ENCODE measurements around the gene TCF7L2.
A peak's percentile ranks its signal among the peaks of the same experiment; 100 is the strongest.

The TCF7L2 gene

DNA sequence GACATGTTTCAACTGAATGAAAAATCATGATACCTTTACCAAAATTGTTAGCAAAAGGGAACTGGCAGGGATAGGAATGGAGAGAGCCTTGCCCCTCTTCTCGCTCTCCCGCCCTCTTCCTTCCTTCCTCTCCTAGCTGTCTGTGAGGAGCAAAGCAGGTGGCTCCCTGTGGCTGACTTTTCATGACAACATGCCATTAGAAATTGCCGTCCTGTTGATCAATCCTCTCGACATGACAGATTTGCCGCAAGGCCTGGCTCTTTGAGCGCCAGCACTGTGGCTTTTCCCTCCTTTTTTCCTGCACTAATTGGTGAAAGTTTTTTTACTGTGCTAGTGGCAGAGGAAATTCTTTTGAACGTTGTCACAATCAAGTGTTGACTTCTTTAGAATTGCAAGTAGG is 171.1 kb downstream of the TCF7L2 start:
- DNase-seq (ENCODE audit: low read depth in 2 of 2) = no peak

DNA sequence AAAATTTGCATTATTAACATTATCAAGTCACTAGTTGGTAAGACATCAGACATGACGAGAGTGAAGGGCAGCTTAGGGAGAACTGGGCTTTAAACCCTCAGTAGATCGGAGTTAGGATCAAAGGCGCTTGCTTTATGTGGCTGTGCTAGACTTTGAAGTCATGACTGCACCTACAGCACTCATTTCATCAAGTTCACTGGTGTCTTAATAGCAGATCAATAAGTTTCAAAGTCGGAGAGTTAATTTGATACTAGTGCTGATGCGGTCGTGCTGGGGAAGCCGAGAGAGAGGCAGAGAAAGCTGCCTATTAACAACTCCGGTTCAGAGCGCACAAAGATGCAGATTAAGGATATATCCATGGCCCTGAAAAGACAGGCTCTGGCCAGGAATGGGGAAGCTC is 172.9 kb downstream of the TCF7L2 start:
- no peak for DNase-seq (ENCODE audit: low read depth in 2 of 2)

DNA sequence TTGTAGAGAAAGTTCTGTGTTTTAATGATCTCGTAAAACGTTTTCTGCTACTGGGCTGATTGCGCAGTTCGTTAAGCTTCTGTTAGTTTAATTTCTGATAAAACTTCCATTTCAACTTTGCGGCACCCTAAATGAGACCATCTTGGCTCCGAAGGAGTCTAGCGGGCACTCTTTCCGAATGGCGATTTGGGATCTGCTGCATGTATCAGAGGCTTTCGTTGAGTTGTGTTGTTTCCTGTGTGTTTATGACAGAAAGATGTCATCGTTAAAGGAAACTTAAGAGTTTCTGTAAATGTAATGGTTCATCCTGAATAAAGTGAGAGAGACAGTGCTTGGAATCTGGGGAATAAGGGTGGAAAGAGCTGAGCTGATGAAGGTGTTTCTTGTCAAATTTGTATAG is 174.7 kb downstream of the TCF7L2 start:
- DNase-seq (ENCODE audit: low read depth in 2 of 2) = no peak

DNA sequence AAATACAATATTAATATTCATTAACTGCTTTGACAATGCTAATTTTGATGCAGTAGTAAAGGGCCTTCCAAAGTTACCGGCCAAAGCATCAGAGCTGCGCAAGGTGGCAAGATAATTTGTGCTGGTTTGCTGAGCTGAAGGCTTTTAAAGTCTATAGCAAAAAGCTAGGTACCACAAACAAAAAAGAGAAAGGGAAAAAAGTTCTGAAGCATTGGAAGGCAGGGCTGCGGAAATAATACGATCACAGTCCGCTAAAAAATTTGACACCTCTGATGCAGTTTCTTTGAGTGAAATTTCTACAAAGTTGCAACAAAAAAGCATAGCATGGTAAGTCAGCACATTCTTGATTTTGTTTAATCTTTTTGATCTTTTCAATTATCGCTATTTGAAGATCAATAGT is 175.6 kb downstream of the TCF7L2 start:
- DNase-seq (ENCODE audit: low read depth in 2 of 2) = no peak

DNA sequence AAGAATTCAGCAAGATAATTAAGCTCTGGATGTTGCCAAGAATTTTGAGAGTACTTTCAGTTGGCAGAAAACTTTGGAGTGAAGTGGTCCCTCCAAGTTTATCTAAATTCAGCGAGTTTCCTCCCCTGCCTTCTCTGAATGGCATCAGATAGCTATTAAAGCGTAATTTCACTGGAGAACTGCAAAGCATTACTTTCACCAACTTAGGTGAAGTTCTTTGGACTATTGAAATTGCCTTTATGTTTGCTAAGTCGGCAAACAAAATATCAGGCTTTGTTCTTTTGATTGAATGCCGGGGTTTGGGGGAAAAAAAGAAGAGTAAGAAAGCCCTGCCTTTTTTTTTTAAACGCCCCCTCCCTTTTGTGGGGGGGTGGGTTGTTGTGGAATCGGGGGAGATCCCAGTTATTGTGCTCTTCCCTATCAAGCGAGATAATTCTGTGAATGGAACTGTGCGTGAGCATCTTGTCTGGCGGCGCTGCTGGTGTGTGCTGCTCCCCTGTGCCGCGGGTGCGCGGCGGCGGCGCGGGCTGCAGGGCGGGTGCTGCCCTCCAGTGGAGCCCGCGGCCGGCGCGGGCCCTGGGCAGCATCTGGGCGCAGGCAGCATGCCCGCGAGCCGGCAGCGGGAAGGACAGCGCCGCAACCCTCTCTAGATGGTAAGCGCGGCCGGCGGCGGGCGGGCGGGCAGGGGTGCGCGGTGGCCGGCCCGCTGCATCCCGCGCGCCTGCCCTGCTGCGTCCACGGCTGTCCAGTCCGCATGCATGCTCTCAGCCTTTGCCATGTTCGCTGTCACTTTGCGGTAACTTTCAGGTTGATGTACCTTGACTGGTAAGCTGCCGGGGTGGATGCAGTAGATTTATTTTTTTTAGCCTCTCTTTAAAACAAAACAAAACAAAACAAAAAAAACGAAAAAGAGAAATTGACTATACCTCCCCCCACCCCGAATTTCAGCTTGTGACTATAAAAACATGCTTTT is 176.5 kb downstream of the TCF7L2 start:
- peak; percentile 15 to 19 for DNase-seq (ENCODE audit: low read depth in 2 of 2)

DNA sequence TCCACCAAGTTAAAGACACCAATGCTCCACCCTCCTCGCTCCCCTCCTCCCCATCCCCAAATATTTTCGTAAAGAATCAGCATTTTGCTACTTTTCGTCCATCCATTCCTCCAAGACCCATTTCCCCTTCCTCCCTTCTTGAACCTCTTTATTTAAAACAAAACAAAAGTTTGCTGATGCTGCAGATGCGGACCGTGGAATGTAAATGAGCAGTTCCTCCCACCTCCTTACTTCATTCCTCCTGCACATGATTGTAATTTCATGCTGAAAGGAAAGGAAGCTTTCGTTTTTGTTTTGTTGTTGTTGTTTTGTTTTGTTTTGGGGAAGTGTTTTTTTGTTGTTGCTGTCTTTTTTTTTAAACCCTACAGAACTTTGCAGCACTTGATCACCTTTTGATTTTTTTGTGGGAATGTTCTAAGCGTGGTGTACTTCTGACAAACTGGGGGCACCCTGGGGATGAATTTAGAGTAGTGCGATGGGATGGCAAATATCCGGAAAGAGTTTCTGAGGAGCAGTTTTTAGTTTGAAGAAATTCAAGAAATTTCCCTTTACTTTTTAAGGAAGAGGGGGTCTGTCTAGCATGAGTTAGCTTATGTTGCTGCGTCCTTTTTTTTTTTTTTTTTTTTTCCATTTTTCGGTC is 177.3 kb downstream of the TCF7L2 start:
- DNase-seq (ENCODE audit: low read depth in 2 of 2) = no peak

DNA sequence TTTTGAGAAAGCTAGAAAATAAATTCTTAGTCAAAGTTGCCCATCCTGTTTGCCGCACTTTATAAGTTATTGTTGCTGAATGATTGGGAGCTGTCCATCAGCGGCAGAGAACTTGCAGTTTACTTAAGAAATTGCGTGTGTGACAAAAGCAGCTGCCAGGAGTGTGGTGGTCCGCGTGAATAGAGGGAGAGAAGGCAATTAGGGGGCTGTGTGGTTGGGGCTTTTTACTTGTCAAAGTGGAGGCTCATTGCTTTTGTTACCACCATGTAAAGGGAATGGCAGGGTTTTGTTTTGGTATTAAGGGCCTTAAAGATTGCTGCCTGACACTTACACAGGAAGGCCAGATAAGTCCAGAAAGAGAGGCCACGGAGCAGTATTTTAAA is 177.8 kb downstream of the TCF7L2 start:
- no peak for DNase-seq (ENCODE audit: low read depth in 2 of 2)

DNA sequence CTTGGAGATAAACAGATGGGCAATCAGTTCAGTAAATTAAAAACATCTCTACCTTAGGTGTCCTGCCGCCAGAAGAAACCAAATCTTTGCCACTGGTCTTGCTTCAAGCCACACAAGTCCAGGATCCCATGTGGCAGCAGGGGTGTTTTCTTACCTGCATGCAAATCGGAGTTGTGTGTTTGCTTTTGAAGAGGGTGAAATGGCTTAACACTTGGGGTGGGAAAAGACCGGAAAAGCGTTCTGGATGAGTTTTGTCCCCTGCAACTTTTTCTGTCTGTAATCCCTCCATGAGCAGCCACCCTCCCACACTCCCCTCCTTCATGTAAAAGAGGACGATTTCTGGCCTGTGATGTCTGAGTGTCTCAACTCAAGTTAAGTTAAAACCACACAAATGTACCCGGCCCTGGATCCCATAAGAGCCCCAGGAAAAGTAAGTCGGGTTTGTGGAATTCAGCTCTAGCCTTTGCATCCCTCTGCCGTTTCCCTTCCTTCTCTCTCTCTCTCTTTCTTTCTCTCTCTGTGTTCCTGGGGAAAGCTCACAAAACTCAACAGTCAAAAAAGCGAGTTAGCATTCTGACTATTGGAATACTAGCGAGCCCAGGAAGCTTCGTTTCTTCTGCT is 178.5 kb downstream of the TCF7L2 start:
- no peak for DNase-seq (ENCODE audit: low read depth in 2 of 2)

DNA sequence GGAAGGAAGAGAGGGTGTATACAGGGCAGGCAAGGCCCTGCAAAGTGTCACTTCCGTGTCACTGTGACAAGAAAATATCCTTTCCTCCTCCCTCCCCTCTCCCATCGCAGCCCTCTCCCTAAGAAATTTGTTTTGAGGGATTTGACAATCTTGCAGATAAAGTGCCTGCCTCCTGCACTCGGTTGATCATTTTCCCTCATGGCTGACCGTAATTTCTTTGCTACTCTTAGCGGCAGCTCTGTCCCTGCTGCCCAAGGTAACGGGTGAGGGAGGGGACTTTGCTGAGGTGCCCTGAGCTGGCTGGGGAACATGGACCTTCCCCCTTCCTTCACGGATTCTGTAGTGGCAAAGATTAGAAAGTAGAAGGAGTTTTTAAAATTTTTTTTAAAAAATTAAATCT is 179.1 kb downstream of the TCF7L2 start:
- no peak for DNase-seq (ENCODE audit: low read depth in 2 of 2)

DNA sequence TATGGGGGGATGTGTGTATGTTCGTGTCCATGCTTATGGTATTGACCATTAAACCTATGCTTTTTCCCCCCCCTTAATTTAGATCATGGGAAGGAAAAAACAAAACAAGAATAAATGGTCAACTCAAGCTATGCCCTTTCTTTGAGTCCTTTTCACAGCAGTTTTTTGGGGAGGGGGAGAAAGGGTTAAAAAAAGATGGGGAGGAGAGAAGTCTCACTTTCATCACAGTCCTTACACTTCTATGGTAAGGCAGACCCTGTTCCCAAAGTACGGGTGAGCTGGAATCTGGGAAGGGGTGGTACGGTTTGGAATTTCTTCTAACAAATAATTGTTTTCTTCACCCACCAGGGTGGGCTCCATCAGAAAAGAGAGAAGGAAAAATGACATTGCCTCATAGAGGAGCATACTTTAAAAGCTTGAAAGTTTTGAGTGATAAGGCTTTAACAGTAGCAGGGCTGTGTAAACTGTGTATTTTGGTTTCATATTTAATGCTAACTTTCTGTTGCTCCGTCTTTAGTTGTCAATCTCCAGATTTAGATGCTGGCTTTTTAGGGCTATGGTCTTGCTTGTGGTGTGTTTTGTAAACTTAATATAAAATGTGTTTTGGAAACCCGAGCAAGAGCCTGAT is 180.1 kb downstream of the TCF7L2 start:
- DNase-seq (ENCODE audit: low read depth in 2 of 2) = no peak

DNA sequence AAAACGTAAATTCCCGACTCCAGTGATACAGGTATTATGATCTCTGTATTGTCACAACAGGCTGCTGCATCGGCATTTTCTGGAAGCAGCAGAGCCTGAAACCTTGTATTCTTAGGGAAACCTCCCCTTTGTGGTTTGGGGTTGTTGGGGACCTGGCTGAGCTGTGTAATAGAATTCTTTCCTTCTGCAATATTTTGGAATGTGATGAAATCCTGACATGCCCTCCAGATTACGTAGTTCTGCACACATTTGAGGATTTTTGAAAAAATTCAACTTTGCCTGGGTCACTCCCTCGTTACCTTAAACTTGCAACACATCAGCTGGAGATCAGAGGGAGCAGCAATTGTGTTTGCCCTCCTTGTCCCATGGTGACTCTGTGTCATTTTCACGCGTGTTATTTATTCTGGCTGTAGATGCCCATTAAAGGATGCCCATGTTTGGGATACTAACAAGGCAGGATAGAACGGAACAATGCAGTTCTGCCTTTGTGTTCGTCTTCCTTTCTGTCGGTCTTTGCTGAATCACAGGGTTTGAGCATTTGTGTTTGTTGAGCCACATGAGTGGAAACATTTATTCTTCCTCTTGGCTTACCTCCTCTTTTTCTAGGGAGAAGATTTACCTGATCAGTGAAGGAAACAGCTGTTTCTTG is 181.7 kb downstream of the TCF7L2 start:
- DNase-seq (ENCODE audit: low read depth in 2 of 2) = no peak

DNA sequence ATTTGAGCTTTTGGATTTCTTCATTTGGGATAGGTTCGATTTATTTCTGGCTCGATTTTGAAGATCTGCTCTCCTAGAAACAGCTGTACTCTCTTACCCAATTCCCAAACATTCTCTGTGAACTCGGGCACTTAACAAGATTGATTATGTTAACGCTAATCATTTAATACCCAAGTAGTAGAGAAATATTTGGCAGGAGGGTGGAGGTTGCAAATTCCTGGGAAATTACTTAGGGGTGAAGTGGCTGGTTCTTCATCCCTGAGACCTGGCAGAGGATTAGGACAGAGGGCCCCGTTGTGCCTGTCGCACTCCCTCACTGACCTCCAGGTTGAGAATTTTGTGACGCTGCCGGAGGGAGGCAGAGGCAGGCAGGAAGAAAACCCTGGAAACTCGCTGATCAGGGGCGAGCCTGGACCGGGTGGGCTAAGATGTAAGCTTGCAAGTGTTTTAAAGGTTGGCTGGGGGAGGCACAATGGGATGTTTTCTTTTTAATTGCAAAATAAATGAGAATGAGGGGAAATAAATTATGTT is 182.6 kb downstream of the TCF7L2 start:
- DNase-seq (ENCODE audit: low read depth in 2 of 2) = no peak

DNA sequence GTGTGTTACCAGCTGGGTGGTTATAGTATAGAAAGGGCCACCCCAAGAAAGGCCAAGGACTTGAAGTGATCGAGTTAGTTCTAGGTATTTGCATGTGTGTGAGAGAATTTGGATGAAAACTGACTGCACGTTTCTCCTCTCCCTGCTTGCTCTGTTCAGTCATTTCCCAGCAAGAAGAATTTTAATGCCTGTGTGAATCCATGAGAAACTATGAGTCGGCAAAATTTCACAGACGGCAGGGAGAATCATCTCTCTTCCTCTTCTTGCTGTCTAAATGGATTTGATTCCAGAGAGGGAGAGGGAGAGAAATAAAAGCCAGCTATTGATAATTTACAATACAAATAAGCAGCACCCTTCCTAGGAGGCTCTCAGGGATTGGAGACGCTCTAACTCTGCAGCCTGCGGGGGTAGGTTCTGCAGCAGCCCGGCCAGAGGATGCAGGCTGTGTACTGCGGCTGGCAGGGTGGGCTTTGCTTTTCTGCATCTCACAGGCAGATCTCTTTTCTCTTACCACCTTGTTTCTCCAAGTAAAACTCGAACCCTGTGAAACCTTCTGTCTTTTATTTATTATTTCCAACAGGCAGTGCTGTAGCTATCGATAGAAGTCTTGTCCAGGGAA is 183.6 kb downstream of the TCF7L2 start:
- DNase-seq (ENCODE audit: low read depth in 2 of 2) = no peak

DNA sequence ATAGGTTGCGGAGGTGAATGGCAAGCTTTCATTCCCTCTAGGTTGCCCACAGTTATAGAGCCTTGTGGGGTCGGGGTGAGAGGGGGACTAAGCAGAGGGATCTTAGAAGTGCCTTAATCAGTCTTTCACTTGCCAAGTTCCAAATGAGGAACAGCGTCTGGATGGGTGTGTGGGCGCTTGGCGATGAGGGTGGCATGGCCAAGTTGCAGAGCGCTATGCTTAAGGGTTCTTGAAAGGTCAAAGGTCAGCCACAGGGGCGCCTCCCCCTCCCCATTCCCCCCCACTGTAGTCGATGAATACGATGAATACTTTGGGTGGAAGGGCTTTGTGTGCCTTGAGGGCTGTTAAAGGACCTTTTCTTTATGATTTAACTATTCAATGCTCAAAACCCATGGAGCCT is 185.0 kb downstream of the TCF7L2 start:
- DNase-seq (ENCODE audit: low read depth in 2 of 2) = no peak

DNA sequence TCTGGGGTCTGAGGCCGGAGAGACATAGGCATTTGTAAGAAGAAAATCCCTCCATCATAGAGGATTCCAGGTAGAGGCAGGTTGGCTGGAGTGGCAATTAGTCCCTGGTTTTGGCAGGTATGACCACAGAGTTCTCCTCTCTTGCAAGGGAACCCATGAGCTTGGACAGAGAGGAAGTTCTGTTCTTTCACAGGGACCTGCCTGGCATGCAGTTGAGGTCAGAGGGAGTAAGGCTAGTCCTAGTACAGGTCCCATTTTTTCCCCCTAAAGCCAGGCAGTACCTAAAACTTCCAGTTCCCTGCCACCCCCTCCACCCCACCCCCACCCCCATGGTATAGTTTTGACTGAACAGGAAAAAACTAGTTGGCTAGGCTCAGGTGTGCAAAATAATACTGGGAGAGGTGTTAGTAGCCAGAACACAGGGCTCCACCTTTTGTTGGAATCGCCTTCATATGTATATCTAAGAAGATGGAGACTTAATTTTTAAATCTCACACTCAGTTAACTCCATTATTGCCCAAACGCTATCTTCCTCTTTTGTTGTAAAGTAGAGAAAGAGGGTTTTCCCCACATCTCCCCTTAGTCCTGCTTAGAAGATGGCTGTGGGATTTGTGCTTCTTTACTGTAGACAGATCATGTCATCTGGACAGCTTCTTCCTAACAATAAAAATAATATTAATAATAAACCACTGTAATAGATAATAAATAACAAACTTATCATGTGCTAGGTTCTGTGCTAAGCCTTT is 188.1 kb downstream of the TCF7L2 start:
- no peak for DNase-seq (ENCODE audit: low read depth in 2 of 2)

DNA sequence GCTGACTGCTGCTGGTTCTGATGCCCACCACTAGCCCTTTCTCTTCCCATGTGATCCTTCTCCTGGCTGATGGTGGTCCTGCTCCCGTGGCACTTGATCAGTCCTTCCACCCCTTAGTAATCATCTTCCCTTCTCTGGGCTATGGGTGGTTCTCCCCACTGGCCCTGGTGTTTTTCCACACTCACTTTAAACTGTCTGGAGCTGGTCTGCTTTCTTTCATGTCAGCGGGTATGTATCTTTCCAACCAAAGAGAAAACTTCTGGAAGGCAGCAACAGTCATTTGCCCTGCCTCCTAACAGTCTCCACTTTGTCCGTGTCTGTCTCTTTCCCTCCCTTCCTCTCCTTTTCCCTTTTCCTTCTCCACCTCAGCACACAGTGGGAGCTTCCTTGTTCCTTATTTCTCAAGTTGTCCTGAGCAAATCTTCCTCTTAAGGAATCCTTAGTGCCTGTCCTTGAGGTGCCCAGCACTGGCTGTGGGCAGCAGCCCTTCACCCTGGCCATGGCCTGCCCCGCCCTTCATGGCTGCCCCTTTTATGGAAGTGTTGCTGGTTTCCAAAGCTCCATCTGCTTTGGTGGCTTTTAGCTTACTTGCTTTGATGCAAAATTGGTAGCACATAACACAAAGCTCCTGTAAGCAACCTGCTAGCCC is 189.0 kb downstream of the TCF7L2 start:
- no peak for DNase-seq (ENCODE audit: low read depth in 2 of 2)

DNA sequence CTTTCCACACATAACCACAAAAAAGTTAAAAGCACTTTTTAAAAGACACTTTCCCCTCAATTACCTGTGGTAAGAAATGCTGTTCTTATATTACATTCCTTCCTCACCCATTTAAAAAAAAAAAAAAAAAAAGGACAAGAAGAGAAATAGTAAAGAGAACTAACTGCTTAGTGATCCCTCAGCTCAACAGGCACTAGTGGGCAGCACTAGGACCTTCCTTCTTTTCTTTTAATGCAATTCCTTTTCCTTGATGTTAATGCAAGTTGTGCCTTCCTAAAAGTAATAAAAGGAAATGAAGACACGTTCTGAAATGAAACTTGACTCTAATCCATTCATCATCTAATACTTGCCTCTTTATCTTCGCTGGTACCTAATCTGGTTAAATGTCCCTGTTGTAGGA is 189.7 kb downstream of the TCF7L2 start:
- DNase-seq (ENCODE audit: low read depth in 2 of 2) = no peak

DNA sequence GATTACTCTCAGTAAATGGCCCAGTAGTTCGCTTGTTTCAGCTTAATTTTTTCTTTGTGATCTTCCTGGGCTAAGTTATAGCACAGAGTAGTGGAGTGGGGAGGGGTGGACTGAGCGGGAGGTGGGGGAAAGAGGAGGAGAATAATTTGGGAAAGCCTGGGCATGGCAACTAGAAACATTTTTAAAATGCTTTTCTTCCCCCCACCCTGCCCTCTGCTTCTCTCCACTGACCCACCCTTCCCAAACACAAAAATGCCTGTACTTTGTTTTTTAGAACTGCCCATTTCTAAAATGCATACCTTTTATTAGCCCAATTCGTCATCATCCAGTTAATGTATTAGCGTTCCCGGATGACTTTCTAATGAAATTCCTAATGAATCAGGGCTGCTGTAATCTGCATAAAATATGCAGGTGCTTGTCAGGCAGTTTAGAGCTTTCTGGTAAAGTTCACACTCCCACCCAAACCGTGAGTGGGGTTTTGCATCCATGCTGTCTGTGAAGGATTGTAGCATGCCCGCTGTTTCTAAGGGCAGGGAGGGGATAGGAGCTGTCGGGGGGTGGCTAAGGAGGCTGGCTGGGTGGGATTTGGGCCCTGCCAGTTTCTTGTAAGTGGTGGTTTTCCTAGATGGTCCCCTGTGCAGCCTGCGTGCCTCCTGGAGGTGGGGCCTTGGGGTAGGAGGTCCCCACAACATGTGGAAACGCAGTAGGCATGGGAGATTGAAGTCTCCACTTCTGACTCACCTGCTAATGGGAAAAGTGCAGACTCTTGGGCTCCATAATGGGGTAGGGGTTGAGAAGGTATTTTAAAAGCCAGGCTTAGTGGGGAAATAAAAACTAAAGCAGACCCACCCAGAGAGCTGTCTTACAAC is 190.3 kb downstream of the TCF7L2 start:
- DNase-seq (ENCODE audit: low read depth in 2 of 2) = no peak

Measured in stimulated activated CD4-positive, alpha-beta T cell treated with anti-CD3 and anti-CD28 coated beads, Interleukin-15, amount 100 ng/mL, for 48 hours (primary cell).